Body of pancreas (tissue), 4 donors: ENCODE results near the gene DNMBP.

Experiments
- POLR2A ChIP-seq, 3 donors: fragments of 450-650 bp; IDR thresholded peaks; one replicate each; pipeline ENCODE4 v1.6.1; 2016; ENCODE audit warnings: antibody characterized with exemption in 3 of 3, mild to moderate bottlenecking in 2 of 3
- TF ChIP-seq, protein P1 (sequence below), 7 experiments: fragments of 450-650 bp in 4 of 7; fragments of 200-600 bp in 3 of 7; sonication (generic) in 3 of 7; IDR thresholded peaks; one replicate each; pipeline ENCODE4 v1.5.1; 2016 to 2019; ENCODE audit warnings: antibody characterized with exemption in 7 of 7

DNA sequence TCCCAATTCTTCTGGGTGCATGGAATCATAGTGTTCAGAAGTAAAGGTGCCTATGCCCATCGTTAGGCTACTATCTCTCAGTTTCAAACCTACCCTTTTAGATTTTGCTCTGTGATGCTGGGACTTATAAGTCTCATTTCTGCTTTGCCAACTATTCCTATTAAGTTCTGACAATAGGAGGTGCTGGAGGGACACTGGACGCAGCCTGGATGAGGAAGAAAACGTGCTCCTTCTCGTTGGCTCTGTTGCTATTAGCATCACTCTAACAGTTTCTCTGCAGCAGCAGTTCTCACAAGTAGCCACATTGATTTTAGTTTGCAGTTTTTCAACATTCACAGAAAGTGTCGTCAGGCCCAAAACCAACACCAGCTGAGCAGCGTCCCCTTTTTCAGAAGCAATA, 154.9 kb downstream of the DNMBP start:
- TF ChIP-seq, protein P1, sequence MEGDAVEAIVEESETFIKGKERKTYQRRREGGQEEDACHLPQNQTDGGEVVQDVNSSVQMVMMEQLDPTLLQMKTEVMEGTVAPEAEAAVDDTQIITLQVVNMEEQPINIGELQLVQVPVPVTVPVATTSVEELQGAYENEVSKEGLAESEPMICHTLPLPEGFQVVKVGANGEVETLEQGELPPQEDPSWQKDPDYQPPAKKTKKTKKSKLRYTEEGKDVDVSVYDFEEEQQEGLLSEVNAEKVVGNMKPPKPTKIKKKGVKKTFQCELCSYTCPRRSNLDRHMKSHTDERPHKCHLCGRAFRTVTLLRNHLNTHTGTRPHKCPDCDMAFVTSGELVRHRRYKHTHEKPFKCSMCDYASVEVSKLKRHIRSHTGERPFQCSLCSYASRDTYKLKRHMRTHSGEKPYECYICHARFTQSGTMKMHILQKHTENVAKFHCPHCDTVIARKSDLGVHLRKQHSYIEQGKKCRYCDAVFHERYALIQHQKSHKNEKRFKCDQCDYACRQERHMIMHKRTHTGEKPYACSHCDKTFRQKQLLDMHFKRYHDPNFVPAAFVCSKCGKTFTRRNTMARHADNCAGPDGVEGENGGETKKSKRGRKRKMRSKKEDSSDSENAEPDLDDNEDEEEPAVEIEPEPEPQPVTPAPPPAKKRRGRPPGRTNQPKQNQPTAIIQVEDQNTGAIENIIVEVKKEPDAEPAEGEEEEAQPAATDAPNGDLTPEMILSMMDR (IDR thresholded peaks at IDR 0.05), result peak in 4 of 7 experiments; percentile 8 to 36 (median 30)
- no peak for TF ChIP-seq POLR2A (IDR thresholded peaks at IDR 0.05)
